Psoas muscle (tissue), 8 donors: ENCODE results near the gene APBB2. TPM values are rescaled to one million over a fixed set of nuclear protein-coding genes. Genes with fewer than 3 reads are reported as not detected.

Experiments
- ATAC-seq, 4 donors: fragments of 200-7000 bp; cut with Tn5 transposase; one replicate each; pipeline ENCODE4 v1.9.1; 2020; ENCODE audit warnings: moderate library complexity in 3 of 4, mild to moderate bottlenecking in 2 of 4
- DNase-seq, 2 donors: peaks; one replicate each; pipeline ENCODE4 v3.0.0-alpha.2; 2020
- H3K27ac ChIP-seq: fragments of 200-600 bp; one replicate; pipeline ENCODE4 v1.8.0; 2022
- H3K27me3 ChIP-seq, 3 donors: fragments of 200-600 bp in 1 of 3; one replicate each; pipeline versions ENCODE4 v1.6.1 to v1.8.0; 2013 to 2022; ENCODE audit warnings: low read length in 2 of 3, mild to moderate bottlenecking in 2 of 3, moderate library complexity in 1 of 3; ENCODE audit not compliant: insufficient read depth in 3 of 3
- H3K36me3 ChIP-seq, 2 donors: fragments of 200-600 bp in 1 of 2; one replicate each; pipeline versions ENCODE4 v1.6.1 to v1.8.0; 2013 to 2022; ENCODE audit warnings: low read depth in 1 of 2, mild to moderate bottlenecking in 1 of 2, moderate library complexity in 1 of 2; ENCODE audit not compliant: insufficient read depth in 1 of 2
- H3K4me1 ChIP-seq: fragments of 200-600 bp; one replicate; pipeline ENCODE4 v1.8.0; 2022
- H3K4me3 ChIP-seq: fragments of 200-600 bp; one replicate; pipeline ENCODE4 v1.8.0; 2022; ENCODE audit warnings: mild to moderate bottlenecking
- H3K9me3 ChIP-seq: fragments of 200-600 bp; one replicate; pipeline ENCODE4 v1.8.0; 2022
- WGBS, 3 donors: extraction: QIAGEN DNeasy Blood & Tissue Kit; methylation state at CpG; one replicate each; pipeline versions ENCODE4 v1.1.6 to v1.1.7; 2013; 5-methylcytosine and 5-hydroxymethylcytosine counted together
- intact Hi-C, 2 donors: fragments of 100-400 bp; cut with DNase I; formaldehyde crosslinking; loops; one replicate each; pipeline versions ENCODE4 v1.11.0 to v1.14.2; 2022
- polyA plus RNA-seq, 3 donors: library from polyadenylated mRNA; stranded (reverse); fragments of 200-250 nt; gene quantifications; one replicate each; pipeline ENCODE4 v1.2.3, GENCODE V29; 2013
- total RNA-seq, 4 donors: library from RNA; stranded (reverse); fragmentation: NEBNext Ultra II Directional in 2 of 4; extraction: Animal tissue kit (Norgen Biotek cat#: 25700) in 2 of 4; gene quantifications; one replicate each; pipeline versions ENCODE4 v1.2.1 to v1.2.4, GENCODE V29; 2021 to 2023
- TF ChIP-seq, protein P1 (sequence below): fragments of 200-600 bp; IDR thresholded peaks from one replicate; pipeline ENCODE4 v1.8.0; 2022; ENCODE audit warnings: antibody characterized with exemption
- donor health status: healthy with polysubstance abuse.
- donor health status: DM: no; HTN: no; CAD: no; lungs with moderate emphysema.
- donor health status: Bipolar disorder and iron deficiency.
- donor health status: healthy.
- donor health status: DM: yes; HTN: yes; CAD: no.
- donor health status: DM: no; HTN: no; CAD: no.
- donor health status: DM: no; HTN: no; CAD: no.
- donor health status: DM: yes; HTN: yes; CAD: no.

The APBB2 gene
- total and polyA plus RNA-seq, 7 donors, result 3.1 to 37.4 (median 11.3) TPM

GRCh38 chr4:41178372-41179370 lies 35.7 kb downstream of the APBB2 start:
- DNase-seq (no peak), ATAC-seq (peak; percentile 19 to 76 (median 65))
- H3K4me3 ChIP-seq, result no peak overlapping the region
- H3K4me1 ChIP-seq, result no peaks in the 10 kb centered on the region
- H3K27me3 ChIP-seq, result no peaks in the 10 kb centered on the region
- intact Hi-C loops, result no loop called here
- TF ChIP-seq, protein P1, sequence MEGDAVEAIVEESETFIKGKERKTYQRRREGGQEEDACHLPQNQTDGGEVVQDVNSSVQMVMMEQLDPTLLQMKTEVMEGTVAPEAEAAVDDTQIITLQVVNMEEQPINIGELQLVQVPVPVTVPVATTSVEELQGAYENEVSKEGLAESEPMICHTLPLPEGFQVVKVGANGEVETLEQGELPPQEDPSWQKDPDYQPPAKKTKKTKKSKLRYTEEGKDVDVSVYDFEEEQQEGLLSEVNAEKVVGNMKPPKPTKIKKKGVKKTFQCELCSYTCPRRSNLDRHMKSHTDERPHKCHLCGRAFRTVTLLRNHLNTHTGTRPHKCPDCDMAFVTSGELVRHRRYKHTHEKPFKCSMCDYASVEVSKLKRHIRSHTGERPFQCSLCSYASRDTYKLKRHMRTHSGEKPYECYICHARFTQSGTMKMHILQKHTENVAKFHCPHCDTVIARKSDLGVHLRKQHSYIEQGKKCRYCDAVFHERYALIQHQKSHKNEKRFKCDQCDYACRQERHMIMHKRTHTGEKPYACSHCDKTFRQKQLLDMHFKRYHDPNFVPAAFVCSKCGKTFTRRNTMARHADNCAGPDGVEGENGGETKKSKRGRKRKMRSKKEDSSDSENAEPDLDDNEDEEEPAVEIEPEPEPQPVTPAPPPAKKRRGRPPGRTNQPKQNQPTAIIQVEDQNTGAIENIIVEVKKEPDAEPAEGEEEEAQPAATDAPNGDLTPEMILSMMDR, result no peak
- no peak overlapping the region for H3K27ac ChIP-seq
- H3K9me3 ChIP-seq, result no peaks in the 10 kb centered on the region
- 52 to 76% (median 57%) methylated on average over 7 of the region's 7 CpGs for WGBS, 3 donors
- no peaks in the 10 kb centered on the region for H3K36me3 ChIP-seq

- Histone ChIP-seq H3K4me1 (no peaks in the 10 kb centered on the region), H3K4me3 (no peak overlapping the region), H3K27ac (peak overlapping the region; percentile 10), H3K9me3 (no peaks in the 10 kb centered on the region), H3K36me3 (no peaks in the 10 kb centered on the region), H3K27me3 (no peaks in the 10 kb centered on the region)
- DNase-seq (no peak), ATAC-seq (peak in 3 of 4 donors; percentile 46 to 68 (median 63))
- TF ChIP-seq, protein P1, result no peak
- intact Hi-C loops, result no loop called here
Observed at GRCh38 chr4:41177016-41177415, 37.3 kb downstream of the APBB2 start.

DNA sequence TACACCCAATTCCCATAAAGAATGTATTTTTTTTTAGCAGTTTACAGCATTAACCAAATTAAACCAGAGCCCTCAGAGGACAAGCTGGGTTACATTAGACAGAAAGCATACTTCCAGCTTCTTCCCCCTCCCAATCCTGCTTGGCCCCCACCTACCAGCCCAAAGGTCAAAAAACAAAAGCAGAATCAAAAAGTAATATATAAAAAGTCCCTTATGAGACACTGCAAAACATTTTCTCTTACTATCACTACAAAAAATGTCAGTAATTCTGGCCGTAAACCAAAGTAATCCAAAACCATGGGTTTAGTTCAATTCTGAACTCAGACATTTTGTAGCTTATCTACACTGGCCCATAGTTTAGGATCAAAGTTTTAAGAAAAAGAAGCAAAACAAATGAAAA lies 38.0 kb downstream of the APBB2 start:
- no peaks in the 10 kb centered on the region for H3K4me1 ChIP-seq
- WGBS, 3 donors, result 37 to 70% (median 45%) methylated on average over 1 of the region's 1 CpG
- TF ChIP-seq, protein P1, result no peak
- no peak for DNase-seq
- no peaks in the 10 kb centered on the region for H3K9me3 ChIP-seq
- no peak overlapping the region for H3K4me3 ChIP-seq
- no peaks in the 10 kb centered on the region for H3K36me3 ChIP-seq
- H3K27ac ChIP-seq, result no peak overlapping the region
- intact Hi-C loops, result no loop called here
- no peak for ATAC-seq
- no peaks in the 10 kb centered on the region for H3K27me3 ChIP-seq

- H3K4me3 ChIP-seq, result no peak overlapping the region
Observed at GRCh38 chr4:41175794-41176193, 38.5 kb downstream of the APBB2 start.

More at GRCh38 chr4:41175794-41176193, 38.5 kb downstream of the APBB2 start:
- Histone ChIP-seq H3K27ac (no peak overlapping the region), H3K36me3 (no peaks in the 10 kb centered on the region), H3K4me1 (no peaks in the 10 kb centered on the region), H3K27me3 (no peaks in the 10 kb centered on the region), H3K9me3 (no peaks in the 10 kb centered on the region)
- ATAC-seq, result no peak
- no peak for DNase-seq
- TF ChIP-seq, protein P1, result no peak
- intact Hi-C loops, result no loop called here
